GM10248 (cell line): ENCODE measurements around the gene ARMC6.

Source experiments
- CTCF ChIA-PET: fragments of 300-600 bp; sonication (Branson Sonifier 250); formaldehyde crosslinking; extraction: SDS; loops from one replicate; lab custom pipeline; 2021; ENCODE audit warnings: antibody characterized with exemption; lab: Yijun Ruan, JAX
- POLR2A ChIA-PET: fragments of 350-650 bp; sonication (Branson Sonifier 250); formaldehyde crosslinking; extraction: SDS; loops from one replicate; lab custom pipeline; 2020; ENCODE audit warnings: antibody characterized with exemption; lab: Yijun Ruan, JAX
- DNase-seq: peaks from one replicate; pipeline ENCODE4 v3.0.0; 2012; ENCODE audit errors: extremely low spot score
- TF ChIP-seq, protein P1 (sequence below): IDR thresholded peaks from 2 replicates; pipeline ENCODE4 v1.5.1; 2012; ENCODE audit warnings: mild to moderate bottlenecking, low read depth; ENCODE audit errors: extremely low read depth, missing control alignments, control extremely low read depth

The ARMC6 gene

GRCh38 chr19:19075126-19075525 lies 41.7 kb downstream of the ARMC6 start:
- DNase-seq: no peak
- TF ChIP-seq, protein P1, sequence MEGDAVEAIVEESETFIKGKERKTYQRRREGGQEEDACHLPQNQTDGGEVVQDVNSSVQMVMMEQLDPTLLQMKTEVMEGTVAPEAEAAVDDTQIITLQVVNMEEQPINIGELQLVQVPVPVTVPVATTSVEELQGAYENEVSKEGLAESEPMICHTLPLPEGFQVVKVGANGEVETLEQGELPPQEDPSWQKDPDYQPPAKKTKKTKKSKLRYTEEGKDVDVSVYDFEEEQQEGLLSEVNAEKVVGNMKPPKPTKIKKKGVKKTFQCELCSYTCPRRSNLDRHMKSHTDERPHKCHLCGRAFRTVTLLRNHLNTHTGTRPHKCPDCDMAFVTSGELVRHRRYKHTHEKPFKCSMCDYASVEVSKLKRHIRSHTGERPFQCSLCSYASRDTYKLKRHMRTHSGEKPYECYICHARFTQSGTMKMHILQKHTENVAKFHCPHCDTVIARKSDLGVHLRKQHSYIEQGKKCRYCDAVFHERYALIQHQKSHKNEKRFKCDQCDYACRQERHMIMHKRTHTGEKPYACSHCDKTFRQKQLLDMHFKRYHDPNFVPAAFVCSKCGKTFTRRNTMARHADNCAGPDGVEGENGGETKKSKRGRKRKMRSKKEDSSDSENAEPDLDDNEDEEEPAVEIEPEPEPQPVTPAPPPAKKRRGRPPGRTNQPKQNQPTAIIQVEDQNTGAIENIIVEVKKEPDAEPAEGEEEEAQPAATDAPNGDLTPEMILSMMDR: no peak
- POLR2A ChIA-PET: no interaction called here
- CTCF ChIA-PET: interaction anchor here (0.7 kb wide), 1 partner anchor 99 kb away, joined by 3 read pairs; no protein-coding TSS in a partner anchor

- no peak for DNase-seq
- POLR2A ChIA-PET: no interaction called here
- TF ChIP-seq, protein P1: no peak
- CTCF ChIA-PET: interaction anchor here (0.6 to 1.3 kb wide), 3 partner anchors 11 to 424 kb away, joined by 3 to 5 read pairs (median 3); no protein-coding TSS in a partner anchor
Observed at GRCh38 chr19:19076476-19076875, 43.1 kb downstream of the ARMC6 start.

DNA sequence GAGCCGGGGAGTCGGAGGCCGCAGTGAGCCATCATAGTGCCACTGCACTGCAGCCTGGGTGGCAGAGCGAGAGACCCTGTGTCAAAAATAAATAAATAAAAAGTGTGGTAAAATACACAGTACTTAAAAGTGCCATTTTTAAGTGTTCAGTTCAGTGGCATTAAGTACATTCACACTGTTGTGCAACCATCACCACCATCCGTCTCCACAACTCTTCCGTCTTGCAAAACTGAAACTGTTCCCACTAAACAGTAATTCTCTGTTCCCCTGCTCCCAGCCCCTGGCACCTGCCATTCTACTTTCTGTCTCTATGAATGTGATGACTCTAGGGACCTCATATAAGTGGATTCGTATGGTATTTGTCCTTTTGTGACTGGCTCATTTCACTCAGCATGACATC lies 43.7 kb downstream of the ARMC6 start:
- ChIA-PET POLR2A (no interaction called here), CTCF (interaction anchor here (0.6 to 1.3 kb wide), 4 partner anchors 12 to 425 kb away, joined by 3 to 5 read pairs (median 3); no protein-coding TSS in a partner anchor)
- TF ChIP-seq, protein P1: no peak
- no peak for DNase-seq

DNA sequence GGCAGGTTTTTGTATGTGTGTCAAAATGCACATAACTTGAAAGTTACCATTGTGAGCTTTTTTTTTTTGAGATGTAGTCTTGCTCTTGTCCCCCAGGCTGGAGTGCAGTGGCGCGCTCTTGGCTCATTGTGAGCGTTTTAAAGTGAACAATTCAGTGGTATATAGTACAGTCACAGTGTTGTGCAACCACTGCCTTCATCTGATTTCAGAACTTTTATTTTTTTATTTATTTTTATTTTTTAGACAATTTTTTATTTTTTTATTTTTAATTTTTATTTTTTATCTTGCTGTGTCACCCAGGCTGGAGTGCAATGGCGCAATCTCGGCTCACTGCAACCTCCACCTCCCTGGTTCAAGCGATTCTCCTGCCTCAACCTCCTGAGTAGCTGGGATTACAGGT lies 45.4 kb downstream of the ARMC6 start:
- CTCF ChIA-PET: interaction anchor here (1.1 kb wide), 1 partner anchor 16 kb away, joined by 3 read pairs; no protein-coding TSS in a partner anchor
- POLR2A ChIA-PET: no interaction called here
- DNase-seq: no peak
- TF ChIP-seq, protein P1: no peak

GRCh38 chr19:19079571-19079970 lies 46.2 kb downstream of the ARMC6 start:
- TF ChIP-seq, protein P1: no peak
- ChIA-PET POLR2A (no interaction called here), CTCF (no interaction called here)
- no peak for DNase-seq

DNA sequence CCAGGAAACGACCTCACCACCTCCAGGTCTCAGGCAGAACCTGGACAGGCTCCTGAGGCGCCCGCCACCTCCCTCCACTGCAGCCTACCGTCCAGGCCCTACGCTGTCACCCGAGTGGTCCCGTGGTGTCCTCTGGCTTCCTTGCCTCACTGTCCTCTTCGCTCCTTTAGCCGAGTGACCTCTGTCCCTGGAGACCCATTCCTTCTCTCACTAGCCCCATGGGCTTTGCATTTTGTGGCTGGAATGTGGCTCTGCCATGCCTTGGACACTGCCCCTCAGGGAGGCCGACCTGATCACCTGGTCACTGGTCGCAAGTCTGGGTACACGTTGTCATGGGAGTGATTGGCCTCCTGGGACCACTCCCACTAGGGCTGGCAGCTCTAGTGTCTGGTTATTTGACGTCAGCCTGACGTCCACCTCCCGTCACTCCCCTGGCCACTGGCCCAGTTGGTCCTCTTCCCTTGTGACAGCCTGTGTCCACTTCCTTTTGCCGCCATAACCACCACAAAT lies 48.3 kb downstream of the ARMC6 start:
- ChIA-PET POLR2A (no interaction called here), CTCF (no interaction called here)
- TF ChIP-seq, protein P1: no peak
- DNase-seq: no peak
